ENCODE measurements around the gene TLR5. TPM values are rescaled to one million over a fixed set of nuclear protein-coding genes. Genes with fewer than 3 reads are reported as not detected.

Gene TLR5
- total RNA-seq, 6 experiments from 2014 or later: 0.84 to 3.3 (median 2.5) TPM

GRCh38 chr1:223118418-223118817 is 24.6 kb downstream of the TLR5 start:
- H3K9me3 ChIP-seq: no peaks in the 10 kb centered on the region
- intact Hi-C loops (cut with DNase I): no loop called here
- H3K36me3 ChIP-seq: no peaks in the 10 kb centered on the region
- no peaks in the 10 kb centered on the region for H3K27me3 ChIP-seq
- TF ChIP-seq POLR2A (IDR thresholded peaks at IDR 0.05): no peak
- TF ChIP-seq, protein P1, sequence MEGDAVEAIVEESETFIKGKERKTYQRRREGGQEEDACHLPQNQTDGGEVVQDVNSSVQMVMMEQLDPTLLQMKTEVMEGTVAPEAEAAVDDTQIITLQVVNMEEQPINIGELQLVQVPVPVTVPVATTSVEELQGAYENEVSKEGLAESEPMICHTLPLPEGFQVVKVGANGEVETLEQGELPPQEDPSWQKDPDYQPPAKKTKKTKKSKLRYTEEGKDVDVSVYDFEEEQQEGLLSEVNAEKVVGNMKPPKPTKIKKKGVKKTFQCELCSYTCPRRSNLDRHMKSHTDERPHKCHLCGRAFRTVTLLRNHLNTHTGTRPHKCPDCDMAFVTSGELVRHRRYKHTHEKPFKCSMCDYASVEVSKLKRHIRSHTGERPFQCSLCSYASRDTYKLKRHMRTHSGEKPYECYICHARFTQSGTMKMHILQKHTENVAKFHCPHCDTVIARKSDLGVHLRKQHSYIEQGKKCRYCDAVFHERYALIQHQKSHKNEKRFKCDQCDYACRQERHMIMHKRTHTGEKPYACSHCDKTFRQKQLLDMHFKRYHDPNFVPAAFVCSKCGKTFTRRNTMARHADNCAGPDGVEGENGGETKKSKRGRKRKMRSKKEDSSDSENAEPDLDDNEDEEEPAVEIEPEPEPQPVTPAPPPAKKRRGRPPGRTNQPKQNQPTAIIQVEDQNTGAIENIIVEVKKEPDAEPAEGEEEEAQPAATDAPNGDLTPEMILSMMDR (IDR thresholded peaks at IDR 0.05): no peak
- no peak for ATAC-seq
- 71% methylated on average over 1 of the region's 1 CpG for WGBS (ENCODE audit: insufficient coverage, low coverage, low lambda C conversion rate, missing lambda C conversion rate)
- no peak overlapping the region for H3K4me3 ChIP-seq
- DNase-seq: no peak
- no peak overlapping the region for H3K27ac ChIP-seq
- peaks cover 0 to 2% (median 0%) of the 10 kb centered on the region in 4 donors for H3K4me1 ChIP-seq

- Histone ChIP-seq H3K27me3 (no peaks in the 10 kb centered on the region), H3K9me3 (no peaks in the 10 kb centered on the region), H3K27ac (no peak overlapping the region), H3K4me1 (no peaks in the 10 kb centered on the region), H3K36me3 (no peaks in the 10 kb centered on the region), H3K4me3 (no peak overlapping the region)
- WGBS (ENCODE audit: insufficient coverage, low coverage, low lambda C conversion rate, missing lambda C conversion rate): 84% methylated on average over 14 of the region's 29 CpGs
- intact Hi-C loops (cut with DNase I): no loop called here
- DNase-seq (no peak), ATAC-seq (peak in 1 of 4 donors; percentile 24)
- TF ChIP-seq POLR2A (IDR thresholded peaks at IDR 0.05): no peak
- TF ChIP-seq, protein P1 (IDR thresholded peaks at IDR 0.05): no peak
These were observed 26.1 kb downstream of the TLR5 start for GRCh38 chr1:223116950-223117349.

DNA sequence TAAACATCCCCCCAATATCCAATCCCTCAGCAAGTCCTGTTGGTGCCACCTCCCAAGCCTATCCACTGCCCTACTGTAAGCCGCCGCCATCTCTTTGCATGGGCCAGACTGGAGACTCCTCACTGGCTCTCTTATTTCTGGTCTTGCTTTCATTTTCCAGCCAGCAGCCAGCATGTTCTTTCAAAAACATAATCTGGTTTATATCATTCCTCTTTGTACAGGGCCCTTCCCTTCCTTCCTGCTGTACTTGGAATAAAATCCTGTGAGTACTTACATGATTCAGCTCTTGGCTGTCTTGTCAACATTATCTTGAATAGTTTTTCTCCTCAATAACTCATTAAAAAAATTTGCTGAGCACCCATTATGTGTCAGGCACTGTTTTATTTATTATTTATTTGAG is 28.2 kb downstream of the TLR5 start:
- H3K9me3 ChIP-seq: no peaks in the 10 kb centered on the region
- ATAC-seq (peak; percentile 56 to 74 (median 62)), DNase-seq (no peak)
- WGBS (ENCODE audit: insufficient coverage, low coverage, low lambda C conversion rate, missing lambda C conversion rate): 58% methylated on average over 2 of the region's 2 CpGs
- no peaks in the 10 kb centered on the region for H3K27me3 ChIP-seq
- intact Hi-C loops (cut with DNase I): no loop called here
- H3K4me1 ChIP-seq: no peaks in the 10 kb centered on the region
- H3K27ac ChIP-seq: no peak overlapping the region
- TF ChIP-seq POLR2A (IDR thresholded peaks at IDR 0.05): no peak
- TF ChIP-seq, protein P1 (IDR thresholded peaks at IDR 0.05): no peak
- H3K4me3 ChIP-seq: no peak overlapping the region
- H3K36me3 ChIP-seq: no peaks in the 10 kb centered on the region

DNA sequence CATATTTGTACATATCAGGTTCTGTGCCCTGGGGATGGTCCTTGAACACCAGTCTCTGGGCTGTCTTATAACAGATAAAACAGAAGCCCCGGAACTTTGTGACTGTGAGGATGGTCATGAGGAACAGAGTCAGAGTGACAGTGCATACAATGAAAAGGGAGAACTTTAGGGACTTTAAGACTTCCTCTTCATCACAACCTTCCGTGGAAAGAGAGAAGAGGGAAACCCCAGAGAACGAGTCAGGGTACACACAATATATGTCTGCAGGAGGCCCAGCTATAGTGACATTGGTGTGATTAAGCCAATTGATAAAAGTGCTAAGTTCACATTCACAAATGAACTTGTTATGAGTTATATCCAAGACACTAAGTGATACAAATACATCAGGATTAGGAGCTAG is 32.1 kb downstream of the TLR5 start:
- Histone ChIP-seq H3K27me3 (no peaks in the 10 kb centered on the region), H3K36me3 (no peaks in the 10 kb centered on the region), H3K27ac (no peak overlapping the region), H3K9me3 (no peaks in the 10 kb centered on the region), H3K4me1 (no peaks in the 10 kb centered on the region), H3K4me3 (no peak overlapping the region)
- TF ChIP-seq, protein P1 (IDR thresholded peaks at IDR 0.05): no peak
- no peak for TF ChIP-seq POLR2A (IDR thresholded peaks at IDR 0.05)
- 76% methylated on average over 3 of the region's 3 CpGs for WGBS (ENCODE audit: insufficient coverage, low coverage, low lambda C conversion rate, missing lambda C conversion rate)
- intact Hi-C loops (cut with DNase I): no loop called here
- no peak for ATAC-seq
- DNase-seq: no peak

DNA sequence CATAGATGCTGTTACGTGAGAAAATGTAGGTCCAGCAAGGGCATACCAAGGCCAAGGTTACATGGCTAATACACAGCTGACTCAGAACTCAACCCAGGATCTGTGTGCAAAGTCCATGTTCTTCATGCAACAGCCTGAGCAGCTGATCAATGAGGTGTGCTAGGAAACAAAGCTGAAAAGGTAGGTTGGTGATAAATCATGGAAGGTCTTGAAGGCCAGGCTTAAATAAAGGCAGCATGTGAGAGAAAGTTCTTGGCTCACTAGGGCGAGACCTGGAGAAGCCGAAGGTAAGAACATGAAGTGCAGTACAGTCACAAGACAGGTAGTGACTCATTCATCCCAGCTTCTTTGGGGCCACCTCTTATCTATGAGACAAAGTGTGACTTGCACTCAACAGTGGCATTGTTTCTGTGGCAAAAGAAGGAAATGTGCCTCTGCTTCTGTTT is 33.4 kb downstream of the TLR5 start:
- H3K27ac ChIP-seq: peak overlapping the region in 1 of 3 donors; percentile 51
- no peak overlapping the region for H3K4me3 ChIP-seq
- TF ChIP-seq, protein P1 (IDR thresholded peaks at IDR 0.05): no peak
- no peak for TF ChIP-seq POLR2A (IDR thresholded peaks at IDR 0.05)
- intact Hi-C loops (cut with DNase I): no loop called here
- no peaks in the 10 kb centered on the region for H3K9me3 ChIP-seq
- DNase-seq: no peak
- H3K36me3 ChIP-seq: no peaks in the 10 kb centered on the region
- H3K27me3 ChIP-seq: no peaks in the 10 kb centered on the region
- peak; percentile 80 to 97 (median 90) for ATAC-seq
- H3K4me1 ChIP-seq: no peaks in the 10 kb centered on the region
- whole genome bisulfite sequencing (ENCODE audit: insufficient coverage, low coverage, low lambda C conversion rate, missing lambda C conversion rate): 72% methylated on average over 3 of the region's 3 CpGs
